ENCODE measurements around the gene APOBR. TPM values are rescaled to one million over a fixed set of nuclear protein-coding genes. Genes with fewer than 3 reads are reported as not detected.
A peak's percentile ranks its signal among the peaks of the same experiment; 100 is the strongest.

APOBR gene
- total and polyA plus RNA-seq, 2 of the 13 experiments (the other 11 are each of a cell fraction or from before 2014, with no cell fraction given) = 0.03 TPM; not detected in 1

DNA sequence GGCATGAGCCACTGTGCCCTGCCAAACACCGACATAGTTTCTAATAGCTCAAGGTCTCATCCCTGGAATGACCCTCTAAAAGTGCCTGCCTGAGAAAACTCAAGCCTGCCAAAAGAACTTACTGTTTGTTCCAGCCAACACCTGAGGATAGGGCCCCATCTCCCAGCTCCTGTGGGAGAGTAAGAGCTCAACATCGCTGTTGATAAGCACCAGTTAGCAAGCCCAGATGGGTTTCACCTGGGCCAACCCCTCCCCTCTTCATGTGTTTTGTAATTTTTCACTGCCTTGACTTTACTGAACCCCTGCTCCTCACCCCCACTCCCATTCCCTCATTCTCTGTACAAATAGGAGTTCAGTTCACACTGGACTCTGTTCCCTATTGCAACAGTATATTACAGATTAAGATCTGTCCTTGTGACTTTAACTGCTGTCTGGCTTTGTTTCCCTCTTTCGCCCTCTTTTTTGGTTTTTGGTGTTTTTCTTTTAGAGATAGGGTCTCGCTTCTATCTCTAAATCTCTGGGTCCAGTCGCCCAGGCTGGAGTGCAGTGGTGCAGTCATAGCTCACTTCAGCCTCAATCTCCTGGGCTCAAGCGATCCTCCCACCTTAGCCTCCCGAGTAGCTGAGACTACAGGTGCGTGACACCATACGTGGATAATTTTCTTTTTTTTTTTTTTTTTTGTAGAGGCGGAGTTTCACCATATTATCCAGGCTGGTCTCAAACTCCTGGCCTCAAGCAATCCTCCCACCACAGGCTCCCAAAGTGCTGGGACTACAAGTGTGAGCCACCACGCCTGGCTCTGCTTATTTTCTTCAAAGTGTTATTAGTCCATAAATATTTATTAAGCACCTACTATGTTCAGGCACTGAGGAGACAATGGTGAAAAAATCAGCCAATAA is 32.0 kb downstream of the APOBR start (continued):
- TF ChIP-seq, protein P1, sequence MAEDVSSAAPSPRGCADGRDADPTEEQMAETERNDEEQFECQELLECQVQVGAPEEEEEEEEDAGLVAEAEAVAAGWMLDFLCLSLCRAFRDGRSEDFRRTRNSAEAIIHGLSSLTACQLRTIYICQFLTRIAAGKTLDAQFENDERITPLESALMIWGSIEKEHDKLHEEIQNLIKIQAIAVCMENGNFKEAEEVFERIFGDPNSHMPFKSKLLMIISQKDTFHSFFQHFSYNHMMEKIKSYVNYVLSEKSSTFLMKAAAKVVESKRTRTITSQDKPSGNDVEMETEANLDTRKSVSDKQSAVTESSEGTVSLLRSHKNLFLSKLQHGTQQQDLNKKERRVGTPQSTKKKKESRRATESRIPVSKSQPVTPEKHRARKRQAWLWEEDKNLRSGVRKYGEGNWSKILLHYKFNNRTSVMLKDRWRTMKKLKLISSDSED (CRISPR knock-in tag; IDR thresholded peaks at IDR 0.05) = no peak
- TF ChIP-seq ZNF350 (CRISPR knock-in tag; IDR thresholded peaks at IDR 0.05; ENCODE audit: borderline replicate concordance, low read depth) = peak; percentile 85
- peak; percentile 97 for TF ChIP-seq MAZ (IDR thresholded peaks at IDR 0.05; ENCODE audit: borderline replicate concordance, low read depth, low read length)
- TF ChIP-seq MAZ (CRISPR knock-in tag; IDR thresholded peaks at IDR 0.05; ENCODE audit: low read depth) = peak; percentile 84; the same call in 1 of the 2 replicates
- TF ChIP-seq, protein P2, sequence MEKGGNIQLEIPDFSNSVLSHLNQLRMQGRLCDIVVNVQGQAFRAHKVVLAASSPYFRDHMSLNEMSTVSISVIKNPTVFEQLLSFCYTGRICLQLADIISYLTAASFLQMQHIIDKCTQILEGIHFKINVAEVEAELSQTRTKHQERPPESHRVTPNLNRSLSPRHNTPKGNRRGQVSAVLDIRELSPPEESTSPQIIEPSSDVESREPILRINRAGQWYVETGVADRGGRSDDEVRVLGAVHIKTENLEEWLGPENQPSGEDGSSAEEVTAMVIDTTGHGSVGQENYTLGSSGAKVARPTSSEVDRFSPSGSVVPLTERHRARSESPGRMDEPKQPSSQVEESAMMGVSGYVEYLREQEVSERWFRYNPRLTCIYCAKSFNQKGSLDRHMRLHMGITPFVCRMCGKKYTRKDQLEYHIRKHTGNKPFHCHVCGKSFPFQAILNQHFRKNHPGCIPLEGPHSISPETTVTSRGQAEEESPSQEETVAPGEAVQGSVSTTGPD (CRISPR knock-in tag; IDR thresholded peaks at IDR 0.05) = peak; percentile 96
- peak; percentile 95 for TF ChIP-seq MIER3 (CRISPR knock-in tag; IDR thresholded peaks at IDR 0.05; ENCODE audit: borderline replicate concordance)
- TF ChIP-seq, protein P3, sequence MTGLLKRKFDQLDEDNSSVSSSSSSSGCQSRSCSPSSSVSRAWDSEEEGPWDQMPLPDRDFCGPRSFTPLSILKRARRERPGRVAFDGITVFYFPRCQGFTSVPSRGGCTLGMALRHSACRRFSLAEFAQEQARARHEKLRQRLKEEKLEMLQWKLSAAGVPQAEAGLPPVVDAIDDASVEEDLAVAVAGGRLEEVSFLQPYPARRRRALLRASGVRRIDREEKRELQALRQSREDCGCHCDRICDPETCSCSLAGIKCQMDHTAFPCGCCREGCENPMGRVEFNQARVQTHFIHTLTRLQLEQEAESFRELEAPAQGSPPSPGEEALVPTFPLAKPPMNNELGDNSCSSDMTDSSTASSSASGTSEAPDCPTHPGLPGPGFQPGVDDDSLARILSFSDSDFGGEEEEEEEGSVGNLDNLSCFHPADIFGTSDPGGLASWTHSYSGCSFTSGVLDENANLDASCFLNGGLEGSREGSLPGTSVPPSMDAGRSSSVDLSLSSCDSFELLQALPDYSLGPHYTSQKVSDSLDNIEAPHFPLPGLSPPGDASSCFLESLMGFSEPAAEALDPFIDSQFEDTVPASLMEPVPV (CRISPR knock-in tag; IDR thresholded peaks at IDR 0.05) = peak; percentile 82; the same call in 1 of the 2 replicates
- peak; percentile 43; the same call in 1 of the 2 replicates for TF ChIP-seq KDM2A (CRISPR knock-in tag; IDR thresholded peaks at IDR 0.05; ENCODE audit: borderline replicate concordance, low read depth)
- no peak for TF ChIP-seq ARHGAP35 (CRISPR knock-in tag; IDR thresholded peaks at IDR 0.05; ENCODE audit: borderline replicate concordance)
- TF ChIP-seq, protein P4, sequence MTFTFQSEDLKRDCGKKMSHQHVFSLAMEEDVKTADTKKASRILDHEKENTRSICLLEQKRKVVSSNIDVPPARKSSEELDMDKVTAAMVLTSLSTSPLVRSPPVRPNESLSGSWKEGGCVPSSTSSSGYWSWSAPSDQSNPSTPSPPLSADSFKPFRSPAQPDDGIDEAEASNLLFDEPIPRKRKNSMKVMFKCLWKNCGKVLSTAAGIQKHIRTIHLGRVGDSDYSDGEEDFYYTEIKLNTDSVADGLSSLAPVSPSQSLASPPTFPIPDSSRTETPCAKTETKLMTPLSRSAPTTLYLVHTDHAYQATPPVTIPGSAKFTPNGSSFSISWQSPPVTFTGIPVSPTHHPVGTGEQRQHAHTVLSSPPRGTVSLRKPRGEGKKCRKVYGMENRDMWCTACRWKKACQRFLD (CRISPR knock-in tag; IDR thresholded peaks at IDR 0.05; ENCODE audit: borderline replicate concordance) = peak; percentile 63; the same call in 1 of the 2 replicates
- TF ChIP-seq ZNF569 (CRISPR knock-in tag; IDR thresholded peaks at IDR 0.05; ENCODE audit: borderline replicate concordance) = no peak
- TF ChIP-seq, protein P5, sequence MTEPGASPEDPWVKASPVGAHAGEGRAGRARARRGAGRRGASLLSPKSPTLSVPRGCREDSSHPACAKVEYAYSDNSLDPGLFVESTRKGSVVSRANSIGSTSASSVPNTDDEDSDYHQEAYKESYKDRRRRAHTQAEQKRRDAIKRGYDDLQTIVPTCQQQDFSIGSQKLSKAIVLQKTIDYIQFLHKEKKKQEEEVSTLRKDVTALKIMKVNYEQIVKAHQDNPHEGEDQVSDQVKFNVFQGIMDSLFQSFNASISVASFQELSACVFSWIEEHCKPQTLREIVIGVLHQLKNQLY (CRISPR knock-in tag; IDR thresholded peaks at IDR 0.05) = peak; percentile 66; the same call in 1 of the 2 replicates
- TF ChIP-seq, protein P6, sequence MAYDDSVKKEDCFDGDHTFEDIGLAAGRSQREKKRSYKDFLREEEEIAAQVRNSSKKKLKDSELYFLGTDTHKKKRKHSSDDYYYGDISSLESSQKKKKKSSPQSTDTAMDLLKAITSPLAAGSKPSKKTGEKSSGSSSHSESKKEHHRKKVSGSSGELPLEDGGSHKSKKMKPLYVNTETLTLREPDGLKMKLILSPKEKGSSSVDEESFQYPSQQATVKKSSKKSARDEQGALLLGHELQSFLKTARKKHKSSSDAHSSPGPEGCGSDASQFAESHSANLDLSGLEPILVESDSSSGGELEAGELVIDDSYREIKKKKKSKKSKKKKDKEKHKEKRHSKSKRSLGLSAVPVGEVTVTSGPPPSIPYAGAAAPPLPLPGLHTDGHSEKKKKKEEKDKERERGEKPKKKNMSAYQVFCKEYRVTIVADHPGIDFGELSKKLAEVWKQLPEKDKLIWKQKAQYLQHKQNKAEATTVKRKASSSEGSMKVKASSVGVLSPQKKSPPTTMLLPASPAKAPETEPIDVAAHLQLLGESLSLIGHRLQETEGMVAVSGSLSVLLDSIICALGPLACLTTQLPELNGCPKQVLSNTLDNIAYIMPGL (CRISPR knock-in tag; IDR thresholded peaks at IDR 0.05; ENCODE audit: borderline replicate concordance in 1 of 2, low read depth in 1 of 2) = peak in 1 of 2 experiments; percentile 59; a peak in 2 of 4 replicates
- TF ChIP-seq, protein P7, sequence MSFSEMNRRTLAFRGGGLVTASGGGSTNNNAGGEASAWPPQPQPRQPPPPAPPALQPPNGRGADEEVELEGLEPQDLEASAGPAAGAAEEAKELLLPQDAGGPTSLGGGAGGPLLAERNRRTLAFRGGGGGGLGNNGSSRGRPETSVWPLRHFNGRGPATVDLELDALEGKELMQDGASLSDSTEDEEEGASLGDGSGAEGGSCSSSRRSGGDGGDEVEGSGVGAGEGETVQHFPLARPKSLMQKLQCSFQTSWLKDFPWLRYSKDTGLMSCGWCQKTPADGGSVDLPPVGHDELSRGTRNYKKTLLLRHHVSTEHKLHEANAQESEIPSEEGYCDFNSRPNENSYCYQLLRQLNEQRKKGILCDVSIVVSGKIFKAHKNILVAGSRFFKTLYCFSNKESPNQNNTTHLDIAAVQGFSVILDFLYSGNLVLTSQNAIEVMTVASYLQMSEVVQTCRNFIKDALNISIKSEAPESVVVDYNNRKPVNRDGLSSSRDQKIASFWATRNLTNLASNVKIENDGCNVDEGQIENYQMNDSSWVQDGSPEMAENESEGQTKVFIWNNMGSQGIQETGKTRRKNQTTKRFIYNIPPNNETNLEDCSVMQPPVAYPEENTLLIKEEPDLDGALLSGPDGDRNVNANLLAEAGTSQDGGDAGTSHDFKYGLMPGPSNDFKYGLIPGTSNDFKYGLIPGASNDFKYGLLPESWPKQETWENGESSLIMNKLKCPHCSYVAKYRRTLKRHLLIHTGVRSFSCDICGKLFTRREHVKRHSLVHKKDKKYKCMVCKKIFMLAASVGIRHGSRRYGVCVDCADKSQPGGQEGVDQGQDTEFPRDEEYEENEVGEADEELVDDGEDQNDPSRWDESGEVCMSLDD (CRISPR knock-in tag; IDR thresholded peaks at IDR 0.05; ENCODE audit: borderline replicate concordance) = peak; percentile 93

All from HepG2 (cell line).